ENCODE data around the gene HP.

The HP gene

DNA sequence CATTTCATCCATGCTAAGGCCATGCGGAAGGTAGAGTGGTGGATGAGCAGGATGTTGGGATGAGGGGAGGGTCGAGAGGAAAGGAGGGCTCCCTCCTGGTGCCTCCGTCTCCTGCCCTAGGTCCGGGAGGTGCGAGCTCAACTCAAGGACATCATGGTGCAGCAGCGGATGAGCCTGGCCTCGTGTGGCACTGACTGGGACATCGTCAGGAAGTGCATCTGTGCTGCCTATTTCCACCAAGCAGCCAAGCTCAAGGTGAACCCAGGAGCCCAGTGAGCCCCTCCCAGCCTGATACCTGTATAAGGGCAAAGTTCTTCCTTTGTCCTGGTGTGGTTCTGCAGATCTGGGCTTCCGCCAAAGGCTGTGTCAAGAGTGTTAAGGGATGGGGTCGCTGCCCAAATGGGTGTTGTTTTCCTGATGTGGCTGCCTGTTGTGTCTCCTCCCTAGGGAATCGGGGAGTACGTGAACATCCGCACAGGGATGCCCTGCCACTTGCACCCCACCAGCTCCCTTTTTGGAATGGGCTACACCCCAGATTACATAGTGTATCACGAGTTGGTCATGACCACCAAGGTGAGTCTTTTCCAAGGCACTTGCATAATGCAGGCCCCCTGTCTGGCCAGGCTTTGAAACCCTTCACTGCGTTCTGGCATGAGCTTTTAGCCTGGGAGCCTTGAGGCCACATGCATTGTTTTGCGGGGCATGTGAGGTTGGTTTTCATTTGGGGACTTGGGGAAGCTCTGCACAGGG lies 54.2 kb downstream of the HP start:
- no peak for DNase-seq
- TF ChIP-seq CTCF (IDR thresholded peaks at IDR 0.05; ENCODE audit: low read depth, low read length, missing control alignments), result no peak
- Histone ChIP-seq H3K27ac (no peak overlapping the region), H3K4me3 (ENCODE audit: low read depth, low read length) (no peak overlapping the region), H3K36me3 (replicated peaks) (peaks cover 91% of the 10 kb centered on the region), H3K27me3 (replicated peaks) (no peaks in the 10 kb centered on the region)
- in situ Hi-C loops (cut with HindIII; ENCODE audit: low pct_ligation_motif_present, low sequenced_read_pairs), result no loop called here

GRCh38 chr16:72109300-72109699 lies 55.0 kb downstream of the HP start:
- Histone ChIP-seq H3K27ac (no peak overlapping the region), H3K27me3 (replicated peaks) (no peaks in the 10 kb centered on the region), H3K4me3 (ENCODE audit: low read depth, low read length) (no peak overlapping the region), H3K36me3 (replicated peaks) (peaks cover 84% of the 10 kb centered on the region)
- DNase-seq, result no peak
- in situ Hi-C loops (cut with HindIII; ENCODE audit: low pct_ligation_motif_present, low sequenced_read_pairs), result no loop called here
- TF ChIP-seq CTCF (IDR thresholded peaks at IDR 0.05; ENCODE audit: low read depth, low read length, missing control alignments), result no peak

DNA sequence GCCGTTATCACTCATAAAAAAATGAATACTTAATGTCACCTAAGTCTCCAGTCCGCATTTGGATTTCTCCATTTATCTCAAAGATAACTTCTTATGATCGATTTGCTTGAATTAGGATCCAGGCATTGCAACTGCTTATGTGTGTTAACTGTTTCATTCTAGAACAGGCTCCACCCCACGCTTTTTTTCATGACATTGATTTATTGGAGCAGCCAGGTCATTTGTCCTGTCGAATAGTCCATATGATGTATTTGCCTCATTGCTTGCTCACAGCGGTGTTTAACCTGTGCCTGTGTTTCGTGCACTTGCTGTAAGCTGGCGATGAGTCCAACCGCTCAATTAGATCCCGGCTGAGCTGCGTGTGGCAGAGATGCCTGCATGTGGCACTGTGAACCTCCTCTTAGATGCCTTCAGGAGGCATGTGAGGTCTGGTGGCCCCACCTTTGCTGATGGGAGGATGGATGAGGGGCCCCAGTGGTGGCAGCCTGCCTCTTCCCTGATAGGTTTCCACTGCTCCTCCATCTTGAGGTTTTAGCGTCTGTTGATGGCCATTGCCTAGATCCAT lies 55.7 kb downstream of the HP start:
- Histone ChIP-seq H3K27me3 (replicated peaks) (no peaks in the 10 kb centered on the region), H3K4me3 (ENCODE audit: low read depth, low read length) (no peak overlapping the region), H3K36me3 (replicated peaks) (peaks cover 77% of the 10 kb centered on the region), H3K27ac (no peak overlapping the region)
- no peak for DNase-seq
- in situ Hi-C loops (cut with HindIII; ENCODE audit: low pct_ligation_motif_present, low sequenced_read_pairs), result no loop called here
- no peak for TF ChIP-seq CTCF (IDR thresholded peaks at IDR 0.05; ENCODE audit: low read depth, low read length, missing control alignments)
